K562 (cell line): ENCODE results near the gene SETDB1. TPM values are rescaled to one million over a fixed set of nuclear protein-coding genes. Genes with fewer than 3 reads are reported as not detected.

ENCODE experiments used
- ATAC-seq: fragments of 200-7000 bp; cut with Tn5 transposase; 3 replicates; pipeline ENCODE4 v1.9.1; 2020; ENCODE audit warnings: moderate library complexity
- BruUV-seq: library from RNA; stranded (reverse); fragments of 400-500 nt; replicated peaks from 2 replicates; lab custom pipeline; 2021; lab: Mats Ljungman, UMichigan
- CTCF ChIA-PET: fragments of 300-600 bp; formaldehyde crosslinking; extraction: SDS; loops from one replicate; lab custom pipeline; 2021; ENCODE audit warnings: low intra/inter-chr PET ratio; lab: Yijun Ruan, JAX
- POLR2A ChIA-PET: fragments of 300-600, 350-650 bp; sonication (Branson Sonifier 250); formaldehyde crosslinking; extraction: SDS; loops from one replicate; lab custom pipeline; 2021; ENCODE audit warnings: antibody characterized with exemption, inconsistent platforms; lab: Yijun Ruan, JAX
- DNase-seq, 4 experiments: peaks; one replicate each; pipeline versions ENCODE4 v3.0.0 to v3.0.0-alpha.2; 2011 to 2018; ENCODE audit warnings: low spot score in 3 of 4, mixed read lengths in 3 of 4; ENCODE audit errors: extremely low read depth in 1 of 4
- FAIRE-seq: peaks from 2 replicates; lab custom pipeline; 2011; peaks lifted over from hg19 to GRCh38; lab: Jason Lieb, UNC
- H2AFZ ChIP-seq: 2 replicates; pipeline ENCODE4 v1.6.0; 2011; ENCODE audit warnings: low read depth, low read length, control low read depth, inconsistent platforms
- H3K27ac ChIP-seq: fragments of 200-600 bp; 3 replicates; pipeline ENCODE4 v1.8.0; 2011; ENCODE audit warnings: low read depth, mild to moderate bottlenecking, control low read depth, inconsistent platforms, low read length, moderate library complexity, mixed read lengths; ENCODE audit errors: extremely low read depth
- H3K27me3 ChIP-seq, 2 experiments: fragments of 300-600 bp in 1 of 2; 2 replicates in 1 of 2; 3 replicates in 1 of 2; pipeline versions ENCODE4 v1.6.0 to v1.8.0; 2011; ENCODE audit warnings: inconsistent platforms in 2 of 2, low read length in 2 of 2, mild to moderate bottlenecking in 1 of 2, mixed read lengths in 1 of 2, moderate library complexity in 1 of 2; ENCODE audit not compliant: control insufficient read depth in 2 of 2, insufficient read depth in 2 of 2
- H3K36me3 ChIP-seq: fragments of 300-600 bp; 3 replicates; pipeline ENCODE4 v1.8.0; 2011; ENCODE audit warnings: mild to moderate bottlenecking, low read length, inconsistent platforms; ENCODE audit not compliant: control insufficient read depth, insufficient read depth
- H3K4me1 ChIP-seq, 2 experiments: fragments of 200-600 bp in 1 of 2; replicated peaks in 1 of 2; 2 replicates in 1 of 2; 3 replicates in 1 of 2; pipeline versions ENCODE4 v1.5.1 to v1.8.0; 2011; ENCODE audit warnings: inconsistent platforms in 2 of 2, low read length in 2 of 2, mild to moderate bottlenecking in 1 of 2, mixed read lengths in 1 of 2, moderate library complexity in 1 of 2; ENCODE audit not compliant: control insufficient read depth in 2 of 2, insufficient read depth in 2 of 2
- H3K4me2 ChIP-seq: 2 replicates; pipeline ENCODE4 v1.6.1; 2011; ENCODE audit warnings: low read length, control low read depth, inconsistent platforms, mixed read lengths; ENCODE audit not compliant: insufficient read depth
- H3K4me3 ChIP-seq: fragments of 200-600 bp; sonication (generic), shearing (Covaris generic); 2 replicates; pipeline ENCODE4 v1.5.1; 2016; ENCODE audit warnings: control low read depth, inconsistent platforms
- H3K79me2 ChIP-seq: fragments of 200-600 bp; 3 replicates; pipeline ENCODE4 v1.8.0; 2011; ENCODE audit warnings: low read length, inconsistent platforms; ENCODE audit not compliant: control insufficient read depth, insufficient read depth
- H3K9ac ChIP-seq, 2 experiments: 2 replicates each; pipeline versions ENCODE4 v1.6.0 to v1.6.1; 2011; ENCODE audit warnings: low read depth in 2 of 2, low read length in 2 of 2, control low read depth in 1 of 2, inconsistent platforms in 1 of 2, mild to moderate bottlenecking in 1 of 2, mixed read lengths in 1 of 2; ENCODE audit not compliant: insufficient read depth in 1 of 2
- H3K9me1 ChIP-seq: one replicate; pipeline ENCODE4 v1.6.0; 2011; ENCODE audit warnings: inconsistent platforms, mild to moderate bottlenecking, low read length, moderate library complexity; ENCODE audit not compliant: control insufficient read depth, insufficient read depth
- H3K9me3 ChIP-seq: replicated peaks from 2 replicates; pipeline ENCODE4 v1.5.1; 2011; ENCODE audit warnings: low read depth, low read length, inconsistent platforms; ENCODE audit not compliant: control insufficient read depth, insufficient read depth
- H4K20me1 ChIP-seq: replicated peaks from 2 replicates; pipeline ENCODE4 v1.6.1; 2011; ENCODE audit warnings: low read length, inconsistent platforms, mixed read lengths; ENCODE audit not compliant: control insufficient read depth, insufficient read depth
- ARNT ChIP-seq, 2 experiments: fragments of 450-650 bp; IDR thresholded peaks; 2 replicates each; pipeline ENCODE4 v1.6.1; 2016; ENCODE audit warnings: mild to moderate bottlenecking in 1 of 2
- BCLAF1 ChIP-seq, 2 experiments: fragments of 450-650 bp in 1 of 2; IDR thresholded peaks; 2 replicates each; pipeline ENCODE4 v1.6.1; 2011 to 2017; ENCODE audit warnings: low read depth in 2 of 2, antibody characterized with exemption in 1 of 2, borderline replicate concordance in 1 of 2, low read length in 1 of 2, mild to moderate bottlenecking in 1 of 2, mixed read lengths in 1 of 2; ENCODE audit not compliant: control insufficient read depth in 1 of 2
- ELK3 ChIP-seq: fragments of 450-650 bp; formaldehyde crosslinking; IDR thresholded peaks from 2 replicates; pipeline ENCODE4 v1.4.0; 2020; ENCODE audit warnings: mild to moderate bottlenecking
- FOXJ2 ChIP-seq: fragments of 200-800 bp; sonication (Bioruptor generic); IDR thresholded peaks from 2 replicates; pipeline ENCODE4 v1.6.1; 2016; ENCODE audit warnings: missing genetic modification characterization, missing compliant biosample characterization
- NR2F6 ChIP-seq: fragments of 450-650 bp; formaldehyde crosslinking; IDR thresholded peaks from 2 replicates; pipeline ENCODE4 v1.4.0; 2020; ENCODE audit warnings: mild to moderate bottlenecking
- STAT5B ChIP-seq: fragments of 250-450 bp; sonication (Bioruptor Pico); IDR thresholded peaks from 2 replicates; pipeline ENCODE4 v1.8.0; 2021; ENCODE audit warnings: mild to moderate bottlenecking, inconsistent platforms
- WGBS: fragments of 100-300 bp; shearing (Covaris generic); methylation state at CpG from one replicate; pipeline ENCODE4 v1.1.6; 2016; ENCODE audit warnings: low coverage, mixed read lengths; ENCODE audit not compliant: insufficient coverage; ENCODE audit errors: missing lambda C conversion rate; 5-methylcytosine and 5-hydroxymethylcytosine counted together
- in situ Hi-C: fragments of 300-500 bp; cut with MboI; formaldehyde crosslinking; loops from 4 replicates; pipeline ENCODE4 v1.15.0; 2018; ENCODE audit warnings: inconsistent platforms, mixed read lengths
- intact Hi-C: fragments of 100-400 bp; cut with micrococcal nuclease; formaldehyde crosslinking; loops from 2 replicates; pipeline ENCODE4 v1.14.2; 2022
- polyA plus RNA-seq, 8 experiments: library from polyadenylated mRNA; depleted of rRNA in 4 of 8; stranded (reverse) in 5 of 8; unstranded in 3 of 8; fragments of >200 nt; fragmentation: Nextera tagmentation in 2 of 8; fragmentation: Illumina TruSeq in 1 of 8; extraction: Ambion mirVana in 2 of 8; extraction: Trizol in 1 of 8; gene quantifications; 2 replicates each; pipeline versions ENCODE4 v1.2.1 to v1.2.3, GENCODE V29; 2011 to 2014; ENCODE audit warnings: inconsistent platforms in 1 of 8, missing spikeins in 1 of 8
- total RNA-seq, 7 experiments: library from RNA; depleted of rRNA in 6 of 7; stranded (reverse); fragments of >200 nt in 6 of 7; fragmentation: Illumina TruSeq in 2 of 7; extraction: Trizol in 2 of 7; gene quantifications; 2 replicates each; pipeline versions ENCODE4 v1.2.1 to v1.2.3, GENCODE V29; 2011 to 2021; ENCODE audit warnings: low replicate concordance in 1 of 7

Gene SETDB1
- total and polyA plus RNA-seq, 9 of the 15 experiments (the other 6 are each of a cell fraction or from before 2014, with no cell fraction given), result 21.5 to 64.4 (median 42.0) TPM

DNA sequence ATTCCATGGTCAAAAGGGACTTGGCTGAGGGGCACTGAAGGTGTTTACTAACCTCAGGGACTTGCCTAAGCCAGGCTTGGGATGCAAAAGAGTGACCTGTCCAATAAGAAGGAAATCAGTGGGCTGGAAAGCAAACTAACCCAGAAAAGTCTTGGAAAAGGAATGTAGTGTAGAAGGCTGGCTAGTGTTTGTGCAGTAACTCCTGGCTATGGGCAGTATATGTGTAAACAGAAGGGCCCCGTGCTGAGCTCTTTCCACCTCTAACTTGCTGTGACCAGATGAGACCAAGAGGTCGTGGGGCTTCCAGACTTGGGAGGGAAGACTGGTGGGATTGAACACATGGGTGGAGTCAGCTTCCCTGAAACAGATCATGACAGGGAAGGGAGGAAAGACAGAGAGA is 76.4 kb downstream of the SETDB1 start:
- Histone ChIP-seq H2AFZ (no peak overlapping the region), H3K27ac (peak overlapping the region; percentile 14; the same call in 1 of the 3 replicates), H3K4me3 (no peak overlapping the region), H3K27me3 (no peaks in the 10 kb centered on the region), H4K20me1 (no peaks in the 10 kb centered on the region), H3K4me1 (peaks cover 51 to 64% of the 10 kb centered on the region in 2 experiments), H3K4me2 (no peak overlapping the region), H3K79me2 (peaks cover 9% of the 10 kb centered on the region; the same call in 1 of the 3 replicates), H3K9me3 (no peaks in the 10 kb centered on the region), H3K9me1 (no peaks in the 10 kb centered on the region), H3K9ac (peak overlapping the region in 1 of 2 experiments; percentile 69; a peak in 1 of 4 replicates), H3K36me3 (peaks cover 7% of the 10 kb centered on the region; the same call in 2 of the 3 replicates)
- FAIRE-seq, result no peak
- in situ Hi-C loops, result no loop called here
- ChIA-PET POLR2A (interaction anchor here (0.7 to 2.0 kb wide), 2 partner anchors 25 to 119 kb away, joined by 3 to 6 read pairs; no protein-coding TSS in a partner anchor), CTCF (no interaction called here)
- intact Hi-C loops, result no loop called here
- no peak for TF ChIP-seq STAT5B (CRISPR knock-in tag)
- TF ChIP-seq BCLAF1 (IDR thresholded peaks at IDR 0.05; ENCODE audit: borderline replicate concordance in 1 of 2, control insufficient read depth in 1 of 2, low read depth in 2 of 2, low read length in 1 of 2), result no peak
- TF ChIP-seq ARNT (IDR thresholded peaks at IDR 0.05), result no peak
- TF ChIP-seq ELK3 (CRISPR knock-in tag), result no peak
- no peak for TF ChIP-seq FOXJ2 (tag)
- TF ChIP-seq NR2F6, result no peak
- no peak for ATAC-seq
- WGBS, result 17% methylated on average over 2 of the region's 2 CpGs
- no TSS peak for BruUV-seq
- DNase-seq, result no peak
